A549 (cell line): ENCODE measurements around the gene SCUBE1.

ENCODE experiments used
- POLR2A ChIP-seq: IDR thresholded peaks from 2 replicates; pipeline ENCODE4 v1.6.1; 2012; ENCODE audit warnings: mild to moderate bottlenecking, low read length
- SMC3 ChIP-seq: fragments of >200 bp; sonication (Bioruptor Twin); formaldehyde crosslinking; IDR thresholded peaks from 3 replicates; pipeline ENCODE4 v1.6.1; 2018; ENCODE audit warnings: inconsistent platforms
- TF ChIP-seq, protein P1 (sequence below): fragments of >200 bp; sonication (Bioruptor Twin); formaldehyde crosslinking; IDR thresholded peaks from 3 replicates; pipeline ENCODE4 v1.5.1; 2016

DNA sequence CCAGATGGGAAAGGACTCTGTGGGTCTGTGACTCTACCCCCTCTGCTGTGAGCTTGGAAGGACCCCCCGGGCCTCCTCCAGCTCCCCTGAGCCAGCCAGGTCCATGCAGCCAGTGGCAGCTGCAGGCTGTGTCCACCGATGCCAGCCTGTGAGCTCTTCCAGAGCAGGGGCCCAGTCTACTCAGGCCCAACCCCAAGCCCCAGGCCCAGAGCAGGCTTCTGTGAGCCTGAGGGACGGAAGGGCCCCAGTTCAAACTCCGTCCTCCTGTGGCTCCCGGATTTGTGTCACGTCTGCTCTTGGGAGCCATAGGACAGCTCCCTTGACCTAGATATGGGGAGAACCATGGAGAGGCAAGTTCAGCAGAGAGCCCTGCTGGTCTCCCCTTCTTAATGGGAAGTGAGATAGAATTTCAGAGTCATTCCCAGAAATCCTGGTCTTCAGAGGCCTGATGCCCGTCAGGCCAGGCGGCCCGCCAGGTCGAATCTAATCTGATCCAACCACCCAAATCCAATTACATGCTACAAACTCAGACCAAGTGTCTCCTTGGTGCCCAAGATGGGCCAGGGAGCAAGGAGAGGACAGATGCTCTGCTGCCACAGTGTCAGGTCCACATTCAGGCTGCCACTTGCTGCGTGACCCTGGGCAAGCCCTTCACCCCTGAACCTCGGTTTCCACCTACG lies 75.1 kb downstream of the SCUBE1 start:
- TF ChIP-seq POLR2A (no peak), SMC3 (no peak)
- TF ChIP-seq, protein P1, sequence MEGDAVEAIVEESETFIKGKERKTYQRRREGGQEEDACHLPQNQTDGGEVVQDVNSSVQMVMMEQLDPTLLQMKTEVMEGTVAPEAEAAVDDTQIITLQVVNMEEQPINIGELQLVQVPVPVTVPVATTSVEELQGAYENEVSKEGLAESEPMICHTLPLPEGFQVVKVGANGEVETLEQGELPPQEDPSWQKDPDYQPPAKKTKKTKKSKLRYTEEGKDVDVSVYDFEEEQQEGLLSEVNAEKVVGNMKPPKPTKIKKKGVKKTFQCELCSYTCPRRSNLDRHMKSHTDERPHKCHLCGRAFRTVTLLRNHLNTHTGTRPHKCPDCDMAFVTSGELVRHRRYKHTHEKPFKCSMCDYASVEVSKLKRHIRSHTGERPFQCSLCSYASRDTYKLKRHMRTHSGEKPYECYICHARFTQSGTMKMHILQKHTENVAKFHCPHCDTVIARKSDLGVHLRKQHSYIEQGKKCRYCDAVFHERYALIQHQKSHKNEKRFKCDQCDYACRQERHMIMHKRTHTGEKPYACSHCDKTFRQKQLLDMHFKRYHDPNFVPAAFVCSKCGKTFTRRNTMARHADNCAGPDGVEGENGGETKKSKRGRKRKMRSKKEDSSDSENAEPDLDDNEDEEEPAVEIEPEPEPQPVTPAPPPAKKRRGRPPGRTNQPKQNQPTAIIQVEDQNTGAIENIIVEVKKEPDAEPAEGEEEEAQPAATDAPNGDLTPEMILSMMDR = no peak
